ENCODE data around the gene EXD3. TPM values are rescaled to one million over a fixed set of nuclear protein-coding genes. Genes with fewer than 3 reads are reported as not detected.
A peak's percentile ranks its signal among the peaks of the same experiment; 100 is the strongest.

The EXD3 gene
- total RNA-seq, 1 donor from 2014 or later = 19.5 TPM

- H3K4me1 Mint-ChIP-seq (ENCODE audit: unreplicated experiment) = peaks cover 3% of the 10 kb centered on the region
Observed at GRCh38 chr9:137393176-137394150, 29.5 kb downstream of the EXD3 start.

GRCh38 chr9:137392232-137393007 is 30.5 kb downstream of the EXD3 start:
- Mint-ChIP-seq H3K27me3 (no peaks in the 10 kb centered on the region), H3K9me3 (no peaks in the 10 kb centered on the region), H3K4me1 (ENCODE audit: unreplicated experiment) (peaks cover 3% of the 10 kb centered on the region), H3K27ac (no peak overlapping the region), H3K4me3 (no peak overlapping the region), H3K36me3 (peaks cover 3% of the 10 kb centered on the region)
- DNase-seq (ENCODE audit: extremely low spot score, unreplicated experiment) = no peak
- TF ChIP-seq, protein P1, sequence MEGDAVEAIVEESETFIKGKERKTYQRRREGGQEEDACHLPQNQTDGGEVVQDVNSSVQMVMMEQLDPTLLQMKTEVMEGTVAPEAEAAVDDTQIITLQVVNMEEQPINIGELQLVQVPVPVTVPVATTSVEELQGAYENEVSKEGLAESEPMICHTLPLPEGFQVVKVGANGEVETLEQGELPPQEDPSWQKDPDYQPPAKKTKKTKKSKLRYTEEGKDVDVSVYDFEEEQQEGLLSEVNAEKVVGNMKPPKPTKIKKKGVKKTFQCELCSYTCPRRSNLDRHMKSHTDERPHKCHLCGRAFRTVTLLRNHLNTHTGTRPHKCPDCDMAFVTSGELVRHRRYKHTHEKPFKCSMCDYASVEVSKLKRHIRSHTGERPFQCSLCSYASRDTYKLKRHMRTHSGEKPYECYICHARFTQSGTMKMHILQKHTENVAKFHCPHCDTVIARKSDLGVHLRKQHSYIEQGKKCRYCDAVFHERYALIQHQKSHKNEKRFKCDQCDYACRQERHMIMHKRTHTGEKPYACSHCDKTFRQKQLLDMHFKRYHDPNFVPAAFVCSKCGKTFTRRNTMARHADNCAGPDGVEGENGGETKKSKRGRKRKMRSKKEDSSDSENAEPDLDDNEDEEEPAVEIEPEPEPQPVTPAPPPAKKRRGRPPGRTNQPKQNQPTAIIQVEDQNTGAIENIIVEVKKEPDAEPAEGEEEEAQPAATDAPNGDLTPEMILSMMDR (conservative IDR thresholded peaks at IDR 0.05) = no peak

More at GRCh38 chr9:137393176-137394150, 29.5 kb downstream of the EXD3 start:
- peaks cover 10% of the 10 kb centered on the region for H3K36me3 Mint-ChIP-seq
- no peaks in the 10 kb centered on the region for H3K9me3 Mint-ChIP-seq
- no peak overlapping the region for H3K27ac Mint-ChIP-seq
- DNase-seq (ENCODE audit: extremely low spot score, unreplicated experiment) = no peak
- TF ChIP-seq, protein P1 (conservative IDR thresholded peaks at IDR 0.05) = no peak
- H3K27me3 Mint-ChIP-seq = no peaks in the 10 kb centered on the region
- no peak overlapping the region for H3K4me3 Mint-ChIP-seq

DNA sequence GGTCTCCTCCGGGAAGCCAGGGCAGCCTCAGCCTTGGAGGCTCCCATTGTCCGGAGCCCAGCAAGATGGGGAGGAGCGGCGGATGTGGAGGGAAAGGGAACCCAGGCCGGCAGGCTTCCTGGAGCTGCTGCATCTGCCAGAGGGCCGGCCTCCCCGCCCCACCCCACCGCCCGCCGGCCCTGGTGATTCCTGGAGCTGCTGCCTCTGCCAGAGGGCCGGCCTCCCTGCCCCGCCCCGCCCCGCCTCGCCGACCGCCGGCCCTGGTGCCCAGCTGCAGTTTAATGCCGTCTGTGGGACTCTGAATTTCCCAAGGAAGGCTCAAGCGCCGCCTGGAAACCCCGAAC is 31.6 kb downstream of the EXD3 start:
- Mint-ChIP-seq H3K36me3 (no peaks in the 10 kb centered on the region), H3K27ac (no peak overlapping the region), H3K4me1 (ENCODE audit: unreplicated experiment) (peaks cover 3% of the 10 kb centered on the region), H3K4me3 (no peak overlapping the region), H3K9me3 (no peaks in the 10 kb centered on the region), H3K27me3 (no peaks in the 10 kb centered on the region)
- TF ChIP-seq, protein P1 (conservative IDR thresholded peaks at IDR 0.05) = no peak
- DNase-seq (ENCODE audit: extremely low spot score, unreplicated experiment) = no peak

GRCh38 chr9:137390553-137391410 is 32.2 kb downstream of the EXD3 start:
- H3K4me3 Mint-ChIP-seq = no peak overlapping the region
- TF ChIP-seq, protein P1 (conservative IDR thresholded peaks at IDR 0.05) = no peak
- peak overlapping the region; percentile 63 for H3K27ac Mint-ChIP-seq
- H3K36me3 Mint-ChIP-seq = no peaks in the 10 kb centered on the region
- no peaks in the 10 kb centered on the region for H3K27me3 Mint-ChIP-seq
- no peak for DNase-seq (ENCODE audit: extremely low spot score, unreplicated experiment)
- H3K9me3 Mint-ChIP-seq = no peaks in the 10 kb centered on the region
- peaks cover 3% of the 10 kb centered on the region for H3K4me1 Mint-ChIP-seq (ENCODE audit: unreplicated experiment)

- H3K27me3 Mint-ChIP-seq = no peaks in the 10 kb centered on the region
- no peak for DNase-seq (ENCODE audit: extremely low spot score, unreplicated experiment)
- no peaks in the 10 kb centered on the region for H3K9me3 Mint-ChIP-seq
Observed at GRCh38 chr9:137389428-137389746, 33.6 kb downstream of the EXD3 start.

More at GRCh38 chr9:137389428-137389746, 33.6 kb downstream of the EXD3 start:
- Mint-ChIP-seq H3K36me3 (no peaks in the 10 kb centered on the region), H3K27ac (no peak overlapping the region), H3K4me1 (ENCODE audit: unreplicated experiment) (peaks cover 3% of the 10 kb centered on the region), H3K4me3 (no peak overlapping the region)
- TF ChIP-seq, protein P1 (conservative IDR thresholded peaks at IDR 0.05) = no peak
